HCEC 1CT (cell line): ENCODE measurements around the gene LMTK3.
"Not testable (repeated sequence)": the region's sequence is repeated elsewhere in the genome, so short reads cannot be mapped to it uniquely, and the experiment has no call there.

ENCODE experiments used
- DNase-seq: peaks from one replicate; pipeline ENCODE4 v3.0.0-alpha.2; 2017

LMTK3 gene

DNA sequence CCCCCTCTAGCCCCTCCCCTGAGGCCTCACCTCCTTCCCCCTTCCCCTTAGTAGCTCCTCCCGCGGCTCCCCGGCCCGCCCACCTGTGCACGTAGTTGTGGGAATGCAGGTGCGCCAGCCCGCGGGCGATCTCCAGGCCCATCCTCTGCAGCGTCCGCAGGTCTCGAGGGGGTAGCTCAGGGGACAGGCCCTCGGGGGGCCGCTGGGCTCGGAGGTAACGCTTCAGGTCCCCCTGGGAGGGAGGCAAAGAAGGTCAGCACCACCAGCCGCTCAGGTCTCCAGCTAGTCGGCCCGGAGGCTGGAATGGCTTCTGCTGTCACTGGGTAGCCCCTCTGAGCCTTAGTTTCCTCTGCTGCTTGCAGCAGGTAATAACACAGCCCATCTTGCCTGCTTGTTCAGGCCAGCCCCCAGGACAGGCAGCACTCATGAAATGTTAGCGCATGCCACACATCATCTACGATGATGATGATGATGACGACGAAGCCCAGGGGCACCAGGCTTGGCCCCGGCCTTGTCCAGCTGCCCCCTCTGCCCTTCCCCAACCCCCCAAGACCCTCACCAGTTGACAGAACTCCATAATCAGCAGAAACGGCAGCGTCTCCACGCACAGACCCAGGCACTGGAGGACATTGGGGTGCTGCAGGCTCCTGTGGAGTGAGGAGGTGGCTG lies 9.2 kb downstream of the LMTK3 start:
- DNase-seq: no peak

DNA sequence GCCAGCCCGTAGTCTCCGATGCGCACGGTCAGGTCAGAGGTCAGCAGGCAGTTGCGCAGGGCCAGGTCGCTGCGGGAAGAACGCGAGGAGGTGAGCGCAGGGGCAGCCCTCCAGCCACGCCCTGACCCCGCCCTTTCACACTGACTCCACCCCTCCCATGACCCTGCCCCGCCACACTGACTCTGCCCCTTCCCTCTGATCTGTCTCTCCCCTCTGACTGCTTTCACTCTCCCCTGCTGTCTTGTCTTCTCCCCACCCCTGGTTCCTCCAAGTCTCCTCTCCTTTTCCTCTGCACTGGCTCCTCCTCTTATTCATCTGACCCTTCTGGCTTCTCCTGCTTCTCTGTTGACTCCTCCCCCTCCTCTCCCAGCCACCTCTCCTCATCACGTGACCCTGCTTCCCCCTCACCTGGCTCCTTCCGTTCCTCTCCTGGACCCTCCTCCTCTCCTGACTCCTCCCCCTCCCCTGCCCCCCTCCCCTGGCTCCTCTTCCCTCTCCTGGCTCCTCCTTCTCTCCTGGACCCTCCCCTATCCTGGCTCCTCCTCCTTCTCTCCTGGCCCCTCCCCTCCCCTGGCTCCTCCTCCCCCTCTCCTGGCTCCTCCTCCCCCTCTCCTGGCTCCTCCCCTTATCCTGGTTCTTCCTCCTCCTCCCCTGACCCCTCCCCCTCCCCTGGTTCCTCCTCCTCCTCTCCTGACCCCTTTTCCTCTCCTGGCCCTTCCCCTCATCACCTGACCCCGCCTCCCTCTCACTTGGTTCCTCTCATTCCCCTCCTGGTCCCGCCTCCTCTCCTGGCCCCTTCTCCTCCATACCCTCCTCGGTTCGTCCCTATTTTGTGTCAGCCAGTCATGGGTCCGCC lies 9.9 kb downstream of the LMTK3 start:
- DNase-seq: peak; percentile 26

DNA sequence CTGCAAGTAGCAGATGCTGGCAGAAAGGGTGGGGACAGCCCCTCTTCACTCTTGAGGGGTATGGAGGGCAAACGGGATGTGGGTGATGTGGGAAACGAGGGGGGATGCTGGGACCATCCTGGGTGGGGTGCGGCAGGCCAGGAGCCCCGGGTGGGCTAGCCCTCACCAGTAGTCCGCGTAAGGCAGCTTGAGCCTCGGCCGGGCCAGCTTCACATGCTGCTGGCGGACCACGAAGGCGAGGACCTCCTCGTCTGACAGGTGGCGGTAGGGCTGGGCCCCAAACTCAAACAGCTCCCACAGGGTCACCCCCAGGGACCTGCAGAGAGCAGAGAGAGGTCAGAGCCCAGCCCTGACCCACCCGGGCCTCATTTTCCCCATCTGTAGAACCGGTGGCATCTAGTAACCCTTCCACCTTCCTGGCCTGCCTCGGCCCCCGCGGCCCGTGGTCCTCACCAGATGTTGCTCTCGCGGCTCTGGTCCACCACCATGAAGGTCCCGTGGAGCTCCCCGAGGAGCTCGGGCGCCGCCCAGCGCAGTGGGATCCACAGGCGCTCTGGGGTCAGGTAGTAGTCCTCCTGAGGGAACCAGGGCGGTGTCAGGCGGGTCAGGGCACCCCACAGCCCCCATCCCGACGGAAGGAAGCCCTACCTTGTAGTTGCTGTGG lies 10.7 kb downstream of the LMTK3 start:
- no peak for DNase-seq

- no peak for DNase-seq
These were observed 12.1 kb downstream of the LMTK3 start for GRCh38 chr19:48499316-48500090.

- no peak for DNase-seq
These were observed 12.9 kb downstream of the LMTK3 start for GRCh38 chr19:48498595-48499311.

- DNase-seq: no peak
These were observed 13.7 kb downstream of the LMTK3 start for GRCh38 chr19:48497728-48498594.

- no peak for DNase-seq
These were observed 14.5 kb downstream of the LMTK3 start for GRCh38 chr19:48496959-48497727.

DNA sequence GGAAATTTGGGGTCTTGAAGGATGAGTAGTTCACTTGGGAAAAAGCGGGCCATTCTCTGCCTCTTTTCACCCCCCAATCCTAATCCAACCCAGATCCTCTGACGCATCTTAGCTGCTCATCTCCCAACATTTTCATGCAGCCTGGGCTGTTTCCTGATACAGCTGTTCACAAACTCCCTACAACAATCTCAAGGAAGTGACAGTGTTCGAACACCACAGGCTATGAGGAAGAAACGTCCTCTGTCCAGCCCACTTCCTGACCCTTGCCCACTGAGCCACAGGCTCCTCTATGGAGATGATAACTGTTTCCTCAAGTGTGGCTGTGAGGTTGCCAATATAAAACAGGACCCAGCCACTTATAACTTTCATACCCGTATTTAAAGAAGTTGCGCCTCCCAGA lies 16.2 kb downstream of the LMTK3 start:
- no peak for DNase-seq

GRCh38 chr19:48493718-48494401 lies 17.8 kb downstream of the LMTK3 start:
- no peak for DNase-seq

- peak; percentile 95 for DNase-seq
These were observed 18.5 kb downstream of the LMTK3 start for GRCh38 chr19:48492925-48493717.

DNA sequence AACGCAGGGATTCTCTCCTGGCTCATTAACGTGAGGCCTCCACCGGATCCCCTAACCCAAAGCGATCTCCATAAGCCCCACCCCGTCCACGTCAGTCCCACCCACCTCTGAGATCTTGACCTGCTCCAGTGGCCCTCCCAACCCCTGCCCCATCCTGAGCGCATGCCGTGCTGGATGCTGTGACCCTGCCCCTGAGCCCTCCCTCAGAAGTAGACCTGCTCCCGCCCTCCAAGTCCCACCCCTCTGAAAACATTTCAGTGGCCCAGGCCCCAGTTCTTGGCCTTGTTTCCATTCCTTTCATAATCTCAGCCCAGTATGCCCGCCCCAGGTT lies 19.9 kb downstream of the LMTK3 start:
- DNase-seq: no peak

DNA sequence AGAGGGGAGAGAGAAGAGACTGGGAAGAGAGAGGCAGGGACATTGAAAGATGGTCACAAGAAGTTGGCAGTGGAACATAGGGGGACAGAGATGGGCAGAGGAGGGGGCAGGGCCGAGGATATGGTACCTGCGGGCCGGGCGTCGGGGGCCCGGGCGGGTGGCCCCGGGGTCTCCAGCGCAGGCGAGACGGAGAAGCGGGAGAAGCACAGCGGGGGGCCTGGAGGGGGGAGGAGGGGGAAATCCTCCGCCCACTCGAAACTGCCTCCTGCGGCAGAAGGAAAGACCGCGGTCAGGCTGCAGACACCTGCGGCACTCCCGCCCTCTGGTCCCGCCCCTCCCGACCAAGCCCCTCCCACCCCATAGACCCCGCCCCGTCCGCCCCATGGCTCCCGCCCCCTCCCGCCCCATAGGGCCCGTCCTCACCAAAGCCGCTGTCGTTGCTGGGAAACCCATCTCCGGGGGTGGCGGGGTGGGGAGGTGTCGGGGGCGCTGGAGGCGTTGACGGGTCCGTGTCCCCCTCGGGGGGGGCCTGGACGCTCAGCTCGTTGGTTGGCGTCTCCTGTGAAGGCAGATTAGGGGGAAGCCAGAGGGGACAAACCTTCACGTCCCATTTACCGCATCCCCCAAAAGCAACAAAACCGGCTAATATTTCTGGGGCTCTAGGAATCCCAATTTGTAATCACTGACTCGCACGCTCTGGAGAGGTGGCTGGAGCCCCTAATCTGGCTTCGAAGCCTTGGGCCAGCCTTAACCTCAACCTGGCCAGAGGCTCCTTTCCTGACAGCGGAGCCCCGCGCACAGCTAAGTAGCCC lies 20.4 kb downstream of the LMTK3 start:
- DNase-seq: no peak

GRCh38 chr19:48489608-48490216 lies 21.9 kb downstream of the LMTK3 start:
- DNase-seq: peak; percentile 39

GRCh38 chr19:48488478-48488877 lies 23.2 kb downstream of the LMTK3 start:
- not testable (repeated sequence) for DNase-seq

DNA sequence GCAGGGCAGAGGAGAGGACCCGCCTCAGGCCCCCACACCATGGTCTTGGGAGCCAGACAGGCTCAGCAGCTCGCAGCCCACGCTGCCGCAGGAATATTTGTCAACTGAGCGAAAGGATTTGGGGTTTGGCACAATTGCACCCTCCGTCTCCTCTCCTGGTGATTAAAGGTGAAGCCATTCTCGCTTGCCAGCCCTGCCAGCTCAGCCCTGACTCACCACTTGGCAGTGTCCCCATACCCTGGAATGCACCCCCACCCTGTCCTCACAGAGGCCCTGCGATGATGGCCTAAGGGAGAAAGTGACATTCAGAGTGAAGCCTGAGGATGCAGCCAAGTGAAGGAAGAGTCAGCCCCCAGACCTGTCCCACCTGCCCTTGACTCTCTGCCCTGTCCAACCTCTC lies 23.7 kb downstream of the LMTK3 start:
- DNase-seq: peak; percentile 67

GRCh38 chr19:48487544-48487943 lies 24.1 kb downstream of the LMTK3 start:
- no peak for DNase-seq

DNA sequence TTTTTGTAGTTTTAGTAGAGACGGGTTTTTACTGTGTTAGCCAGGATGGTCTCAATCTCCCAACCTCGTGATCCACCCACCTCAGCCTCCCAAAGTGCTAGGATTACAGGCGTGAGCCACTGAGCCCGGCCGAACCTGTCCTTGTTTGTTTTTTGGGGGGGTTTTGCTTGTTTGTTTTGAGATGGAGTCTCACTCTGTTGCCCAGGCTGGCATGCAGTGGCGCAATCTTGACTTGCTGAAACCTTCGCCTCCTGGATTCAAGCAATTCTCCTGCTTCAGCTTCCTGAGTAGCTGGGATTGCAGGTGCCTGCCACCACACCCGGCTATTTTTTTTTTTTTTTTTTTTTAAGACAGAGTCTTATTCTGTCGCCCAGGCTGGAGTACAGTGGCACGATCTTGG lies 24.9 kb downstream of the LMTK3 start:
- DNase-seq: not testable (repeated sequence)
